IPS-NIHi7 (cell line): ENCODE measurements around the gene SMIM24.
A peak's percentile ranks its signal among the peaks of the same experiment; 100 is the strongest.

Source experiments
- DNase-seq: peaks from one replicate; pipeline ENCODE4 v3.0.0; 2012; ENCODE audit warnings: mixed read lengths; ENCODE audit errors: extremely low spot score

The SMIM24 gene

GRCh38 chr19:3497757-3498520, 17.6 kb upstream of the SMIM24 start:
- no peak for DNase-seq

DNA sequence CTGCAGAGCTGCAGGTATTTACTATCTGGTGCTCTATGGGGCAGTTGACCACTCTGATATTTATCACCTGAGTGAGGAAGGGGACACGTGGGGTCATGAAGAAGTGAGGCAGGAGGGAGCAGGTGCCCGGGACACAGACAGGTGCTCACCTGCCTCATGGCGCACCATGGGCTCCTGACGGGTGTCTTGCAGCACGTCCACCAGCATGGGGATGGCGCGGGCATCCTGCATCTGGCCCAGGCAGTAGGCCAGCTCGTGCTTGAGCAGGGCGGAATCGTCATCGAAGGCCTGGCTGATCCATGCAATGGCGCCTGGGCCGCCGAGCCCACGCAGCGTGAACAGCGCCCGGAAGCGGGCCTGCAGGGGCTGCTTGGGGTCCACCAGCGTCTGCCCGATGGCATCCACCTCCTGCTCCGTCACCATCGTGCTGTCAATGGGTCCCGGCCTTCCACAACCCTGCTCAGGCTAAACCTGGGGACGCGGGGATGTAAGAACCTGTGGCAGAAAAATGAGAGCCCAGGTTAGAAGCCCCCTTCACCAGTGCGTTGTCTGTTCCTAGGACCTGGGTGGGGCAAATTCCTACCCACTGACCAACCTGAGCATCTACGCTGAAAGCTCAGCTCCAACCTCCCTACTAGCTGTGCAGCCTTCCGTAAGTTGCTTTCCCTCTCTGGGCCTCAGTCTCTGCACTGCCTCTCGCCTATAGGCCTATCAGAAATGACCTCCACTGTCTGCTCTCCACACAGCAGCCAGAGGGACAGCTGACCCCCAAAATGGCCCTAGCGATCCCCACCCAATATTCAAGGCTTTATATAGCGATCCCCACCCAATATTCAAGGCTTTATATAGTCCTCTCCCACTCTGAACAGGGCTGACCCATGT, 16.3 kb upstream of the SMIM24 start:
- no peak for DNase-seq

DNA sequence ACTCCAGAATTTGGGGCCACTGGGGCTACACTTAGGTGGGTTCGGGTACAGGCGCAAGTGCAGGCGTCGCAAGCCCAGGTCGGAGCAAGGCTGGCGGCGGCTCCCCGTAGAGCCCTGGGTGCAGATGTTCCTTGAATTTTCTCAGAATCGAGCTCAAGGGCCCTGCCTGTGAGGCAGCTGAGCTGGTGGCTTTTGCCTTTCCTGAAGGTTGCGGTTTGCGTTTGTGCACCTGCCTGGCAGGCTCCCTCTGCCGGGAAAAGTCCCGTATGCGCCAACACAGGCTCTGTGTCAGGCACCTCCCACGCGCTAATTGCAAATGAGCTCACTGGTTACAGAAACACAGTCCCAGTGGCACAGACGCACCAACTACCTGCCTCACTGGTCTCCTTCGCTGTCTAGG, 14.2 kb upstream of the SMIM24 start:
- DNase-seq = no peak

- DNase-seq = peak; percentile 94
These were observed 13.7 kb upstream of the SMIM24 start for GRCh38 chr19:3494051-3494450.

DNA sequence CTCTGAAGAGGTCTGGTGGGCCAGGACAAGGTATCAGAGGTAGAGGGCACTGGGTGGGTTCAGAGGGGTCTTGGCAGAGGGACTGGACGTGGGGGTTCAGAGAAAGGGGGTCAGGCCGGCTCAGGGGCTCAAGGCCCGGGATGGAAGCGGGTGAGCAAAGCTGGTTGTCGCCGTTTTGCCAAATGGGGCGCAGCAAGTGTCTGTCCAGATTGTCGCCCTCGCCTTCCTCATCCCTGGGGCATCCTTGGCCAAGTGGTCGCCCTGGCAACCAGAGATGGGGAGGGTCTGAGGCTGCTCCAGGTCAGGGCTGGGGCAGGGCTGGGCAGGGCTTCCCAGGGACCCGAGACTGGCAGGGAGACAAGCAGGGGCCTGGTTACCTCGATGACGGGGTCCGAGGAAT, 13.3 kb upstream of the SMIM24 start:
- no peak for DNase-seq

DNA sequence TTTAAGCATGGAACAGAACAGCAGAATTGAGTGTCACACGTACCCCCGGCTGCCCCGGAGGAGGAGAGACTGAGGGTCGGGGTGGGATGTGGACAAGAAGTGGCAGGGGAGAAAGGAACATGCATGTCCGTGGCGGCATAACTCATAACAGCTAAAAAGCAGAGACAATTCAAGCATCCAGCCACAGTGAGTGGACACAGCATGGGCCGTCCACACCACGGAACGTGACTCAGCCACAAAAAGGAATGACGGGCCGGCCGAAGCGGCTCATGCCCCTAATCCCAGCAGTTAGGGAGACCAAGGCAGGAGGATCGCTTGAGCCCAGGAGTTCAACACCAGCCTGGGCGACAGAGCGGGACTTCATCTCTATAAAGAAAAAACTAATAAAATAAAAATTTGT, 12.6 kb upstream of the SMIM24 start:
- no peak for DNase-seq

DNA sequence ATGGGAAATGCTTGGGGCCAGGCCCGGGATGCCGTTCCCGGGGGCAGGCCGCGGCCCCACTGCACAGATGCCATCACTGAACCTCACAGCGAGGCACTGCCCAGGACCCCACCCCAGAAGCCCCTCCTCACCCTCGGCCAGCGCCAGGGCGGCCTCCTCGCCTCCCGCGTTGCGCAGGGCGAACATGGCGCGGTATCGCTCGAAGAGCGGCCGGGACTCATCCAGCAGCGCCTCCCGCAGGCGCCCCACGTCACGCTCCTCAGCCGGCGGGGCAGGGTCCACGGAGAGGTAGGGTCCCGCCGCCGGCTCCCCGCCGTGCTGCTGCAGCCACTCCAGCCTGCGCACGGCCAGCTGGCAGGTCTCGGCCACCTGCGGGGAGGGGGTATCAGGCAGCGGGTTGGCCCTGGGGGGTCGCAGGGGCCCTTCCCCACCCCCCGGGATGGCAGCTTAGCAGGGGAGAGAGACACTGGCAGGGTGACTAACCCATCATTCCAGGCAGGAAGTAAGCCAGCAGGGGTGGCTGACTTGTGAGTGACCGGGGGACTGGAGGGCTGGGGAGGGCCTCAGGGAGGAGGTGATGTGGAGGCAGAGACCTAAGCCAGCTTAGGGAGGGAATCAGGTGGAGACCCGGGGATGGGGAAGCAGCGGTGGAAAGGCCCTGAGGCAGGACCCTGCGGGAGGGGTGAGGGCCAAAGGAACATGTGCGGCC, 12.0 kb upstream of the SMIM24 start:
- no peak for DNase-seq

GRCh38 chr19:3491396-3492119, 11.2 kb upstream of the SMIM24 start:
- no peak for DNase-seq

- DNase-seq = no peak
These were observed 2.9 kb upstream of the SMIM24 start, which contains the start of gene SMIM44 for GRCh38 chr19:3483226-3483628. TSS of gene SMIM44 (minus strand) at chr19:3483441. CDS start at chr19:3483403, 38 bp downstream.

GRCh38 chr19:3482507-3483225, 2.3 kb upstream of the SMIM24 start:
- DNase-seq = no peak

GRCh38 chr19:3481241-3482090, 1.1 kb upstream of the SMIM24 start:
- peak; percentile 26 for DNase-seq

DNA sequence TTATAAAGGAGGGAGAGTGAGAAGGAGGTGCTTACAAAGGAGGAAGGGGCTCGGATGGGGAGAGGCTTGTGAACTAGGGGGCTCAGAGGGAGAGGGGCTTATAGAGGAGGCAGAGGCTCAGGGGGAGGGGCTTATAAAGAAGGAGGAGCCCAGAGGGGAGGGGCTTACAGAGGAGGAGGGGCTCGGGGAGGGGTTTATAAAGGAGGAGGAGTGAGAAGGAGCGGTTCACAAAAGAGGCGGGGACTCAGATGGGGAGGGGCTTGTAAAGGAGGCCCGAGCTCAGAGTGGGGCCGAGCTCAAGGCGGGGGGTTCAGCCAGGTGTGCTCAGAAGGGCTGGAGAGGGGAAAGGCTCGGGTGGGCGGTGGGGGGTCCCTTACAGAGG, 500 bp downstream of the SMIM24 start:
- peak; percentile 75 for DNase-seq

DNA sequence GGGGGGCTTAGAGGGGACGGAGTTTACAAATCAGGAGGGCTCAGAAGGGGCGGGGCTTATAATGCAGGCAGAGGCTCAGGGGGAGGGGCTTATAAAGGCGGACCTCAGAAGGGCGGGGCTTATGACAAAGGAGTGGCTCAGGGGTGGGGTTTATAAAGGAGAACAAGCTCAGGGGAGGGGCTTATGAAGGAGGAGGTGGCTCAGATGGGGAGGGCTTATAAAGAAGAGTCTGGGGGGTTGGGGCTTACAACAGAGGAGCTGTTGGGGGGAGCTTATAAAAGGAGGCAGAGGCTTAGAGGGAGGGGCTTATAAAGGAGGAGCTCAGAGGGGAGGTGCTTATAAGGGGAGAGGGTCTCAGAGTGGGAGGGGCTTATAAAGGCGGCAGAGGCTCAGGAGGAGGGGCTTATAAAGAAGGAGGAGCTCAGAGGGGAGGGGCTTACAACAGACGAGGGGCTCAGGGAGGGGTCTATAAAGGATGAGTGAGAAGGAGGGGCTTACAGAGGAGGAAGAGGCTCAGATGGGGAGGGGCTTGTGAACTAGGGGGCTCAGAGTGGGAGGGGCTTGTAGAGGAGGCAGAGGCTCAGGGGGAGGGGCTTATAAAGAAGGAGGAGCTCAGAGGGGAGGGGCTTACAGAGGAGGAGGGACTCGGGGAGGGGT, 1.0 kb downstream of the SMIM24 start:
- DNase-seq = peak; percentile 72

- peak; percentile 35 for DNase-seq
These were observed 1.7 kb downstream of the SMIM24 start for GRCh38 chr19:3478409-3479176.

DNA sequence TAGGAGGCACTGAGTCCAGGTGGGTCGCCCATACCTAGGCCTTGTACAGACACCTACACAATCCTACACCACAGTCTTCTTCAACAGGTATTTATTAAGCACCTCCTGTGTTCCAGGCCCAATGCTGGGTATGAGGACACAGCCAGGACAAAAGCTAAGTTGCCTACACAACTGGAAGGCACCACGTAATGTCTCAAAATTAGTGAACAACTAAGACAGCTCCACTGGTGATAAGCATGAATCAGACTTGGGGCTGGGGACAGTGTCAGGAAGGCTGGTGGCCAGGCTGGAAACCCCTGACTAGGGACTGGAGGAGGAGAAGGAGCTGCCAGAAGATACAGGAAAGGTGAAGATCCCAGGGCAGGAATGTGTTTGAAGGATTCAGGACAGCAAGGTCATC, 2.4 kb downstream of the SMIM24 start:
- no peak for DNase-seq

DNA sequence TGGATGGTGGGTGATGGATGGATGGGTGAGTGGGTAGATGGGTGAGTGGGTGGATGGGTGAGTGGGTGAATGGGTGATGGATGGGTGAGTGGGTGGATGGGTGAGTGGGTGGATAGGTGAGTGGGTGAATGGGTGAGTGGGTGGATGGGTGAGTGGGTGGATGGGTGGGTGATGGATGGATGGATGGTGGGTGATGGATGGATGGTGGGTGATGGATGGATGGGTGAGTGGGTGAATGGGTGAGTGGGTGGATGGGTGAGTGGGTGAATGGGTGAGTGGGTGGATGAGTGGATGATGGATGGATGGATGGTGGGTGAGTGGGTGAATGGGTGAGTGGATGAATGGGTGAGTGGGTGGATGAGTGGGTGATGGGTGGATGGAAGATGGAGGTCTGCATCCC, 2.8 kb downstream of the SMIM24 start:
- no peak for DNase-seq

DNA sequence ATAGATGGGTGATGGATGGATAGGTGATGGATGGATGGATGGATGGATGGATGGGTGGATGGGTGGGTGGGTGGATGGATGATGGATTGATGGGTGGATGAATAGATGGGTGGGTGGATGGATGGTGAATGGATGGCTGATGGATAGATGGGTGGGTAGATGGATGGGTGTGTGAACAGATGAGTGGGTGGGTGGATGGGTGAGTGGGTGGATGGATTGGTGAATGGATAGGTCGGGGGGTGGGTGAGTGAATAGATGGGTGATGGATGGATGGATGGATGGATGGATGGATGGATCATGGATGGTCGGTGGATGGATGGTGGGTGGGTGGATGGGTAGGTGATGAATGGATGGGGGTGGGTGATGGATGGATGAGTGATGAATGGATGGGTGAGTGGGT, 3.5 kb downstream of the SMIM24 start:
- DNase-seq = no peak

DNA sequence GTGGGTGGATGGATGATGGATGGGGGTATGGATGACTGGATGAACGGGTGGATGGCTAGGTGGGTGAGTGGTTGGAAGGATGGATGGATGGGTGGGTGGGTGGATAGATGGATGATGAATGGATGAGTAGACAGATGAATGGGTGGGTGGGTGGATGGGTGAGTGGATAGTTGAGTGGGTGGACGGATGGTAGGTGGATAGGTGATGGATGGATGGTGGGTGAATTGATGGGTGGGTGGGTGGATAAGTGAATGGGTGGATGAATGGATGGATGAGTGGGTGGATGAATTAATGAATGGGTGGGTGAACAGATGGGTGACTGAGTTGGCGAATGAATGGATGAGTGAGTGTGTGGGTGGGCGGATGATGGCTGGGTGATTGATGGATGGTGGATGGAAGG, 4.9 kb downstream of the SMIM24 start:
- DNase-seq = no peak

DNA sequence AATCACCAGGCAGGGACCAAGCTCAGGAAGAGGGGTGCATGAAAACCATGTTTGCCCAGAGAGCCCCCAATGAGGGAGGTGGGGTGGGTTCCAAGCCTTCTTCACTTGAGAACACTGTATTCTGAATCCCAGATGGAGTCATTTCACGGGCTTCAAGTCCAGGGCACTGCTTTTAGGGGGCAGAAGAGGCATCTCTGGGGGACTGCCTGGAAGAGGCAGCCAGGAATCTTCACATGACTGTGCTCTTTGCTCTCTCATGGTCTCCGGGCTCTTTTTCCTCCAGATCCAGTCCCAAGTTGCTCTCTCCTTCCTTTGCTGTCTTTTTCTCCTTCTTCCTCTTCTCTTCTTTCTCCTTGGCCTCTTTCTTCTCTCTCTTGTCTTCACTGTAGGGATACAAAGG, 5.7 kb downstream of the SMIM24 start:
- no peak for DNase-seq
